Measurements from ENCODE around the gene MRPL32. TPM values are rescaled to one million over a fixed set of nuclear protein-coding genes. Genes with fewer than 3 reads are reported as not detected.

MRPL32 gene
- total RNA-seq, 4 donors from 2014 or later: 48.7 to 111 (median 54.0) TPM

DNA sequence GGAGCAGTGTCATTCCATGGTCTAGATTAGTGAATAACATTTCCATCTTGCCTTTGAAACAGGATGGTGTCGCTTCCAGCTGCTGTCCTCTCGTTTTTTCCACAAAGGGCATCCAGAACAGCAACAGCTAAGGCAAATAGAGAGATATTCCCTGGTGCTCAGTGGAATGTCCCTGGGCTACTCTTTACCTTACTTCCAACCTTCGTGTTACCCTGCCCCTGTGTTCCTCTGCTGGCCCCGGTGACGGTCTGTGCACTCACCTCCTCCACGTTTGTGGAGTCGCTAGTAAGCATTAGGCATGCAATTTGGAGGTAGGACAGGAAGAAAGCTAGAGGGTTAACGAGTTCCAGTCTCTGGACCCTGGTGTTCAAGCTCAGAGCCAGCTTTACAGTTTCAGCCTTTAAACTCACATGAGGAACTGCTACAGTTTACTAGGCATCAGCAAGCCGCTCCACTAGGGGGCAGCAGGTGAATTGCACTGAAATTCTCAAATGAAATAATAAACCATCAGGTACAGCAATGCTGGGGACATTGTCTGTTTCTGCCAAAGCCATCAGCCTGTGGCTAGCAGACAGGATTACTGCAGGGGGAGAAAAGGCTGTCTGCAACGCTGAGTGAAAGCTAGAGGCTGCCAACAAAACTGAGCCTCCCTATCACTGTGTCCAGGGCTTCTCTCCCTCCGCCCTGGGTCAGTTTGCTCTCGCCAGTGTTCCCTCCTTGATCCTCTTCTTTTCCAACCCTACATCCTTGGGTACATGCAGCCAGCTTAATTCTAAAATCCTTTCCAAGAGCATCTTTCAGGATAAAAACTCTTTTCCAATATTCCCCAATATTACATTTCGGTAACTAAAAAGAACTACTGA is 9.0 kb downstream of the MRPL32 start:
- TF ChIP-seq, protein P1, sequence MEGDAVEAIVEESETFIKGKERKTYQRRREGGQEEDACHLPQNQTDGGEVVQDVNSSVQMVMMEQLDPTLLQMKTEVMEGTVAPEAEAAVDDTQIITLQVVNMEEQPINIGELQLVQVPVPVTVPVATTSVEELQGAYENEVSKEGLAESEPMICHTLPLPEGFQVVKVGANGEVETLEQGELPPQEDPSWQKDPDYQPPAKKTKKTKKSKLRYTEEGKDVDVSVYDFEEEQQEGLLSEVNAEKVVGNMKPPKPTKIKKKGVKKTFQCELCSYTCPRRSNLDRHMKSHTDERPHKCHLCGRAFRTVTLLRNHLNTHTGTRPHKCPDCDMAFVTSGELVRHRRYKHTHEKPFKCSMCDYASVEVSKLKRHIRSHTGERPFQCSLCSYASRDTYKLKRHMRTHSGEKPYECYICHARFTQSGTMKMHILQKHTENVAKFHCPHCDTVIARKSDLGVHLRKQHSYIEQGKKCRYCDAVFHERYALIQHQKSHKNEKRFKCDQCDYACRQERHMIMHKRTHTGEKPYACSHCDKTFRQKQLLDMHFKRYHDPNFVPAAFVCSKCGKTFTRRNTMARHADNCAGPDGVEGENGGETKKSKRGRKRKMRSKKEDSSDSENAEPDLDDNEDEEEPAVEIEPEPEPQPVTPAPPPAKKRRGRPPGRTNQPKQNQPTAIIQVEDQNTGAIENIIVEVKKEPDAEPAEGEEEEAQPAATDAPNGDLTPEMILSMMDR (IDR thresholded peaks at IDR 0.05; ENCODE audit: low read depth): no peak

DNA sequence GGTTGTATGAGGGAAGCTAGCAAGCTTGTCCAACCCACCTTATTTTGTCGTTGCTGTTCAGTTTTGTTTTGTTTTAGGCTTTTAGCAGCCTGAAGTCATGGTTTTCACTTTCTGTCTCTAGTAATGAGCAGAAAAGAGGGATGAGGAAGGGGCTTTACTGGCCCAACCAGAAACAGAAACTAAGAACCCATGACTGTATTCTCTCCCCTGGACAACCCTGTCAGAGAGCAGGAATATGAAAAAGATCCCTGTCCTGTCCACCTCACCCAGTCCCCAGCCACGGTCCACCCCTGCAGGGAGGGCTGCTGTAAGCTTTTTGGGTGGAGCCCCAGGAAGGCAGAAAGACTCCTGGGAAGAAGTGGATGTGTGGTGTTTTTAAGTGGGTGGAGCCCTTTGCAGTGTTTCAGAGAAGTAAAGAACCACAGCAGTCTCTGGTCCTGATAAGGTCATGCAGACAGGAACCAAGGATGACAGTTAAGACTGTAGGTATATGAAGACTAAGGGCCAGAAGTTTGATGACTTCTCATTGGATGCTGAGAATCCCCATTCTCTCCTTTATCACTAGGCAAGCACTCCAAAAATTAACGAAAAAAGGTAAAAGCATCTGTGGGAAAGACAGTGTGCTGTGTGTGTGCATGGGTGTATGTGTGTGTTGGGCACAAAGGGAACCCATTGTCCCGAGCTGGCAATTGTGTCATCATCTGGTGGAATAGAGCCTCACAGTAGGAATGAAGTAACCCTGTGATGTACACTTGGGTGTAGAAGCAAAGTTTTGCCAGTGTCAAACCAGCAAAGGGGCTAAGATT is 13.8 kb downstream of the MRPL32 start:
- TF ChIP-seq, protein P1 (IDR thresholded peaks at IDR 0.05; ENCODE audit: low read depth): no peak

DNA sequence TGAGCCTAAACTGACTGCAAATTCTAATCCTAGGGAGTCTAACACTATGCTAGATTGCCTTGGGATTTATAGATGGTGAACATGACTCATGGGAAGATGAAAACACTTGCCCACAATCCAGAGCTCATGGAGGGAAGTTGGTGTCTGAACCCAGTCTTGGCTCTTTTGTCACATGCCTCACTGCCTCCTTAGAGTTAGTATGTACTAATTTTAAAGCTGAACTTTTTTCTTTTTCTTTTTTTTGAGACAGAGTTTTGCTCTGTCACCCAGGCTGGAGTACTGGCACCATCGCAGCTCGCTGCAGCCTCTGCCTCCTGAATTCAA is 14.4 kb downstream of the MRPL32 start:
- TF ChIP-seq, protein P1 (IDR thresholded peaks at IDR 0.05; ENCODE audit: low read depth): no peak

DNA sequence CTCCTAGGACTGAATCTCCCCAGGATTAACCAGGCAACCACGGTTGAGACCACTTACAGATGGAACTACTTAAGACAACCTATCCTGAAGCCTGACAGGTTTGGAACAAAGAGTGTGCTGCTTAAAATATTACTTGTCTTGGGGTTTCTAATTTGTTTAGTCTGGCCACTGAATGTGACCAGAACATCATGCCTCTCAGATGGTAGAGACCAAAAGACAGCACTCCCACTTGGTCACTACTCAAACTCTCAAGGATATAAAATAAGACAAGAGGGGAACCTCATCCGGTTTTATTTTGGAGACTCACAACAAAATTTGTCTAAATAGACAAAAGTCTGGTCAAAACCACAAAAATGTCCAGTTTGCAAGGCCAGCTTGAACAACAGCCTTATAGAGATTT is 15.3 kb downstream of the MRPL32 start:
- TF ChIP-seq, protein P1 (IDR thresholded peaks at IDR 0.05; ENCODE audit: low read depth): no peak

DNA sequence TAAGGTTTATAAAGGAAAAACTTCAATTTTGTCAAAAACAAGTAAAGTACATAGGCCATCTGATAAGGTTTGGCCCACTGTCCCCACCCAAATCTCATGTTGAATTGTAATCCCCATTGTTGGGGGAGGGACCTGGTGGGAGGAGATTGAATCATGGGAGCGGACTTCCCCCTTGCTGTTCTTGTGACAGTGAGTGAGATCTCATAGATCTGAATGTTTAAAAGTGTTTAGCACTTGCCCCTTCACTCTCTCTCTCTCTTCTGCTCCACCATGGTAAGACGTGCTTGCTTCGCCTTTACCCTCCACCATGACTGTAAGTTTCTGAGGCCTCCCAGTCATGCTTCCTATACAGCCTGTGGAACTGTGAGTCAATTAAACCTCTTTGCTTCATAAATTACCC is 18.2 kb downstream of the MRPL32 start:
- TF ChIP-seq, protein P1 (IDR thresholded peaks at IDR 0.05; ENCODE audit: low read depth): no peak

DNA sequence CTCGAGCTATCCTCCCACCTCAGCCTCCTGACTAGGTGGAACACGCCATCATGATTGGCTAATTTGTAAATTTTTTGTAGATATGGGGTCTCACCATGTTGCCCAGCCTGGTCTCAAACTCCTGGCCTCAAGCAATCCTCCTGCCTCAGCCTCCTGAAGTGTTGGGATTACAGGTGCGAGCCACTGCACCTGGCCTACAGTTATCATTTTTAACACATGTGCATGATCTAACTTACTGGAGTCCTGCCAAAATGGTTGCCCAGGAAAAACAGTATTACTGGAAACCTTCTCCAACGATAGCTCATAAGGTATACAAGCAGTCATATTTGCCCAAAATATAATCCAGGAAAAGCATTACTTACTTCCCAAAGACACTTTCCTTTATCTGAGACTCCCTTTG is 20.2 kb downstream of the MRPL32 start:
- TF ChIP-seq, protein P1 (IDR thresholded peaks at IDR 0.05; ENCODE audit: low read depth): no peak

DNA sequence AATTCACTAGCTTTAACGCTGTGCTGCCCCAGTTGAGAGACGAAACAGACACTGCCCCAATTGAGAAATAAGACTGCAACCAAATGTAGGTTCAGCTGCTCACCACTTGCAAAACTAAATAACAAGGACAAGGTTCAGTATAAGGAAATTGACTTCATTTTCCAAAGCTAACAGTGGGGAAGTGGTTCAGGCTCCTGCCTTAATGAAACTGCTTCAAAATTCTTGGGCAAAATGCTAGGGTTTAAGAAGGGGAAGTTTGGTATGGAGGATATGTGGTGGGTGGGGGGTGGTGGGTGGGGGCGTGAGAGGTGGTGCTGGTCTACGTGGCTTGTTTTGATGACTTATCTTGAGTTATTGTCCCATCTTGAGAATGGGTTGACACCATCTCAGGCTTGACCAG is 21.8 kb downstream of the MRPL32 start:
- TF ChIP-seq, protein P1 (IDR thresholded peaks at IDR 0.05; ENCODE audit: low read depth): no peak

Data from subcutaneous adipose tissue (tissue), 4 donors.